Activated gamma-delta T cell (primary cell): ENCODE results near the gene CDK5R2.

Experiments
- DNase-seq: peaks from one replicate; lab custom pipeline; 2025; lab: John Stamatoyannopoulos, UW

Gene CDK5R2

DNA sequence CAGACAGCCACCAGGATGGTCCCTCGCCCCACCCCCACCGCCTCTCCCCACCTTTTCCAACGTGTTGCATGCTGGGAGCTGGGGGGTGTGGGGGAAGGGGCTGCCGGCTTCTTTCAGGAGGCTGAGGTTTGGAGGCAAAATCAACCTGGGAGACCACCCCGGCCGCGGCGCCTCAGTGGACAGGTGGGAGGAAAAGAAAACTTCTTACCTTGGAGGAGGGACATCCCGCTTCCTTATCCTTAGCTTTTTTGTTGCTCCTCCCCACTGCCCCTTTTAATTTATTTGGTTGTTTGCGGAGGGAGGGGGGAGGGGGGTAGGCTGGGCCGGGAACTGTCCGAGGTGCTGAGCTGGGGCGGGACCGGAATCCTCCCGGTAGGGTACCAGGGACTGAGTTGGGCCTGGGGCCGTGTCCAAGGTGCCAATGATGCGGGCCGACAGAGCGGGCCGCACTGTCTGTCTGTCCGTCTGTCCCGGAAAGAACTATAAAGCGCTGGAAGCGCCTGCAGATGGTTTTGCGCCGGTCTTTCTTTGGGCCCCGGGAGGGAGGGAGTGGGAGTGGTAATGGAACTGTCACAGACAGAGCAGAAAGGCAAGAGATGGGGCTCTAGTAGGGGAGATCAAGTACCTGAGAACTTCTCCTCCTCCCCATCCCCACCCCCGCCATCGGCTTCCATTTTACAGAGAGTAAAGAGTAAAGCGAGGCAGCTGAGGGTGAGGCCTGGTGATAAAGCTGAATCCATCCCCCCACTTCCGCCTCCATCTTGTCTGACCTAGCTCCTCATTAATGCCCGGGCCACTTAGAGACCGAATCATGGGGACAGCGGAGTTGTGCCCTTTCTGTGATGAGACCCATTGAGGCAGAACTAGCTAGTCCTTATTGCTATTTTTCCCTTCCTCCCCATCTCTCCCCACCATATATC, 2.4 kb downstream of the CDK5R2 start:
- DNase-seq: no peak

- DNase-seq: no peak
Measured at GRCh38 chr2:218962859-218963492, 3.5 kb downstream of the CDK5R2 start.

DNA sequence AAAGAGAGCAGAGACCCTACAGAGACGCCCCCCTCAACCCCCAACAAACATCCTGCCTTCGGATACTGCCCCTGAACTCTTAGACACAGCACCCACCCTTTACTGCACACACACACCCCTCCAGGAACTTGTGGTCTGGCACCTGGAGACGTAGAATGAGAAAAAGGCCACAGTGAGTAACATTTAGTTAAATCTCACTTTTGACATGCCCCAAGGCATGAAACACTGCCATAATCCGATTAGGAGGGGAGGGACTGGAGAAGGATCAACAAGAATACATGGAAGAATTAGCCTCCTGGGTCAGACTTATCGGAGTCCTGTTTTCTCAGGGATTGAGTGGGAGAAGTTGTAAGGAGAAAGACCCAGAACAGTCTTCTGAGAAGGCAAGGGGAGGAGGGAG, 4.1 kb downstream of the CDK5R2 start:
- no peak for DNase-seq

GRCh38 chr2:218964041-218964771, 4.7 kb downstream of the CDK5R2 start:
- no peak for DNase-seq

DNA sequence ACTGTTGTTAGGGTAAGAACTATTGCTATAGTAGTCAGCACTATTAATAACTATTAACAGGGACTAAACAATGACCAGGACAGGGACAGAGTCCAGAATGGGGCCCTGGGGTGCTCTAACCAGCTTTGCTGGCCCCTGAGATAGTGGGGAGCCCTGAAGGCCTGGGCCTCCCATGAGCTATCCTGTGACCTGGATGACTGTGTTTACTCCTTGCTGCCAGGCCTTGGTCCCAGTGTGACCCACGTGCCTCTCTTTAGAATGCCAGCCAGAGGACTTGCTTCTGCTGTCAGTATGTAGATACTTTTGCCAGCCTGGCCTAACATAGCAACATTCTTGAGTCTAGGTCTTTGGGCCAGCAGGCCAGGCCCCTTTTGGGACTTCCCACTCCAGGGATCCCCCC, 11.4 kb downstream of the CDK5R2 start:
- DNase-seq: no peak

GRCh38 chr2:218975060-218975777, 15.8 kb downstream of the CDK5R2 start:
- no peak for DNase-seq

DNA sequence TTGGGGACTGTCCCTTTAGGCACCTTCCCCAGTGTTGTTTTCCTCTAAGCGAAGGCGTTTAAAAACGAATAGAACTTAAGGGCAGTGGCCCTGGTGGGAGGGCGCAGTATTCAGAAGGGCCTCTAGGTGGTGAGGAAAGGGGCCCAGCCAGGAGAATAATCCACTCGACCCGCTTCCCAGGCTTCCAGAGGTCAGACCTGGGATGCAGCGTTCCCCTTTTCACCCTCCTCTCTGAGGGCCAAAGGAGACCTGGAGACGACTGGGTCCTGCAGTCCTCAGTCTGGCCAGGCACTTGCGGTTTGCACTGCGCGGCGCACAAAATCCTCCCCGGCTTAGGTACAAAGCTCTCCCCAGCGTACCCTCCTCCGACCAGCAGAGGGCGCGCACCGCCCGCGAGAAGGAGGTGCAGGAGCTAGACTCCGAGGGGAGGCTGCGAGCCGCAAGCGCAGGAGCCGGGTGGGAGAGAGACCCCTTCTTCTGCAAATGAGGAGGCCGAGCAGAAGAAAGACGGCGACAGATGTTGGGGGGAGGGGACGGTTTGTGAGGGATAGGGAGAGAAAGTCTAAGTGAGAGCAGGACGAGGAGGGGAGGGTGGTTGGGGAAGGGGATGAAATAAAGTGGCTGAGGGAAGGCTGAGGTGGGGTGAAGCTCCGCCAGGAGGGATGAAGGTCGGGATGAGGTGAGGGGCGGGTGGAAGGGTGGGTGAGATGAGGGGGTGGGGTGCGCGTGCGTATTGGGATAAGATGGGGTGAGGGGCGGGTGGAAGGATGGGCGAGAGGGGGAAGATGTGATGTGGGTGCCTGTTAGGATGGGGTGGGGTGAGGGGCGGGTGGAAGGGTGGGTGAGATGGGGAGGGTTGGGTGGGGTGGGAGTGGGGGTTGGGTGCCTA, 20.6 kb downstream of the CDK5R2 start:
- peak; percentile 55 for DNase-seq

GRCh38 chr2:218980735-218981389, 21.4 kb downstream of the CDK5R2 start:
- no peak for DNase-seq

GRCh38 chr2:218981390-218981880, 22.0 kb downstream of the CDK5R2 start:
- DNase-seq: no peak

DNA sequence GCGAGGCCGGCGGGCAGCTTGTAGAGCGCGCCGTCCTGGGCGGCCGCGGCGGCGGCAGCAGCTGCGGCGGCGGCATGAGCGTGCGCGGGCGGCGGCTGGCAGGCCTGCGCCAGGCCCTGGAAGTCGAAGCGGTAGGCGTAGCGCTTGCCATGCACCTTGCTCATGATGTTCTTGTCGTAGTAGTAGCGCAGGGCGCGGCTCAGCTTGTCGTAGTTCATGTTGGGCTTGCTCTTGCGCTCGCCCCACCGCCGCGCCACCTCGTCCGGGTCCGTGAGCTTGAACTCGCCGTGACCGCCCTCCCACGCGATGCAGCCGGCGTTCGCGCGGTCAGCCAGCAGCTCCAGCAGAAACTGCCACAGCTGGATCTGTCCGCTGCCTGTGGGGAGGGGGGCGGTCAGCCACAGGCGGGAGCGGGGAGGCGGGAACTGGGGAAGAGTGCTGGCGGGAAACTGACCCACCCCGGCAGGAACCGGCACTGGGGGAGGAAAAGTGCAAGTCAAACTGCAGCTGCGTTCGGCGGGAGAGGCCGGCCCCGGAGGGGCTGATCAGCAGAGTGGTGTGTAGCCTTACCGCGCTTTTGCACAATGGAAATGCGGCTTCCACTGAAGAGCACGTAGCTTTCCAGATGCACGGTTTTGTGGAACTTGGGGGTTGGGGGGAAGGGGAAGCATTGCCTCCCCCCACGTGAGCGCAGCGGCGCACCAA, 22.6 kb downstream of the CDK5R2 start:
- DNase-seq: no peak

- no peak for DNase-seq
Measured at GRCh38 chr2:218982586-218983262, 23.3 kb downstream of the CDK5R2 start.

- no peak for DNase-seq
Measured at GRCh38 chr2:218983263-218983933, 23.9 kb downstream of the CDK5R2 start.

- DNase-seq: no peak
Measured at GRCh38 chr2:218983934-218984238, 24.4 kb downstream of the CDK5R2 start.

- DNase-seq: no peak
Measured at GRCh38 chr2:218984239-218985020, 25.0 kb downstream of the CDK5R2 start.

GRCh38 chr2:218985021-218985324, 25.5 kb downstream of the CDK5R2 start, which contains the start of gene FEV:
Gene FEV (minus strand): TSS chr2:218985184. CDS start chr2:218985075, 109 bp downstream.
- DNase-seq: no peak

GRCh38 chr2:218985325-218986091, 26.0 kb downstream of the CDK5R2 start:
- DNase-seq: no peak

DNA sequence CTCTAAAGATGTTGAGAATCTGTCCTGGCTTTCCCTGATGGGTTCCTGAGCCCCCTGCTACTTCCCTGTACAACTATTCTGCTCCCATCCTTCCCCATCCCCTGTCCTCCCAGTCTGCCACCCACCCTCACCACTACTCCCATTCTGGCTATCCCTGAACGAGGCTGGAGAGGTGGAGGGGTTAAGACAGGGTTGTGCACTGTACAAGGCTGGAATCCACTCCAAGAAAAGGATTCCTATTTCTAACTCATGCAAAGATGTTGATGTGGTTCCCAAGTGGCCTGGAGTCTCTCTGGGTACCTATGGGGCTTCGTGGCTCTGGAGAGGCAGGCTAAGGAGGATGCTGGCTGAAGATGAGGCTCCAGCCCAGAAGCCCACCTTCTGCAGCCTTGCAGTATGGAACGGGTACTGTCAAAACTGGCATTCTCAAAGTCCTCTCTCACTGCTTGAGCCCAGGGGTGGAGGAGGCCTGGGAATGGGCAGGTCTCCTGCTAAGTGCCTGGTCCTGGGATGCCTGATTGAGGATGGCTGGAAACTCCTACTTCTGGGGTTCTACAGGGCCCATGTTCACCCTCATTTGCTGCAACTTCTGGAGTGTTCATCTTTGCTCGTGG, 26.8 kb downstream of the CDK5R2 start:
- DNase-seq: no peak
